ENCODE measurements around the gene NDUFC2. TPM values are rescaled to one million over a fixed set of nuclear protein-coding genes. Genes with fewer than 3 reads are reported as not detected.
A peak's percentile ranks its signal among the peaks of the same experiment; 100 is the strongest.

NDUFC2 gene
- total and polyA plus RNA-seq, 2 donors (not counting 3 experiments of a cell fraction or from before 2014, with no cell fraction given), result 226 to 318 TPM

DNA sequence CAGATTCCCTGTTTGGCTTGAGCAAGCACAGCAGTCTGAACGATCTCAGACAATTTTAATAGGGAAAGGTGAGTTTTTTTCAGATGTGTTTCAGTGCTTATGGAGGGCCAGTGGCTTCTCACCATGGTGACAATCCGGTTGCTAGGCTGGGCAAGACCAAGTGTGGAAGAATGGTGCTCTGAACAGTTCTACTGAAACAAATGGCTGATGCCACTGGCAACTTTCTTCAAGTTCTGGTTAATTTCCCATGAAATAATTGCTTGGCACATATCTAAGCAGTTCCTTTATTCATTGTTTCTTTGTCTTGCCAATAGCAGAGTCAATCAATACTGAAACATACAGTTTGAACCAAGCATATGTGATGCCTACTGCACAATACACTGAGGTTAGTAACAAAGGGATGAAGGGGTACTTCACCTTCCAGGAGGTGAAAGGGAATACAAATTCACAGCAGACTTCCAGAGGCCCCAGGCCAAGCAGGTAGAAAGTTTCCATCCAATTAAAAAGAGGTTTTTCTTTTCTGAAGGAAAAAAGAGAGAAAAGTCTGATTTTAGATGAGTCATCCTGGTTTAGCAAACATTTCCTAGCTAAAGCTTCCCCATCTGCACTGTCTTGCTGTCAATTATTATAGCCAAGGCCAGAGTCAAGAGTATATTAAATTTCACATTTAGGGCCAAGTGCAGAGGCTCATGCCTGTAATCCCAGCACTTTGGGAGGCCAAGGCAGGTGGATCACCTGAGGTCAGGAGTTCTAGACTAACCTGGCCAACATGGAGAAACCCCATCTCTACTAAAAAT is 21.2 kb upstream of the NDUFC2 start:
- Histone ChIP-seq H3K9me1 (replicated peaks; ENCODE audit: control insufficient read depth, extremely low read depth, insufficient read depth, low read length) (no peaks in the 10 kb centered on the region), H3K4me3 (replicated peaks in 1 of 3; ENCODE audit: insufficient read depth in 1 of 3, low read depth in 1 of 3, low read length in 3 of 3) (no peak overlapping the region), H3K36me3 (ENCODE audit: control insufficient read depth in 2 of 2, extremely low read depth in 1 of 2, insufficient read depth in 2 of 2, low read length in 2 of 2) (peaks cover 4 to 7% of the 10 kb centered on the region in 2 experiments), H3K27me3 (ENCODE audit: control insufficient read depth in 2 of 2, insufficient read depth in 2 of 2, low read length in 2 of 2) (no peaks in the 10 kb centered on the region), H3K27ac (ENCODE audit: insufficient read depth, low read depth, low read length) (no peak overlapping the region), H4K20me1 (replicated peaks; ENCODE audit: control insufficient read depth, extremely low read depth, insufficient read depth, low read length) (no peaks in the 10 kb centered on the region), H3K79me2 (ENCODE audit: control insufficient read depth, insufficient read depth, low read length) (no peaks in the 10 kb centered on the region), H2AFZ (ENCODE audit: low read depth, low read length) (no peak overlapping the region), H3K9me3 (replicated peaks; ENCODE audit: control insufficient read depth, insufficient read depth, low read length) (no peaks in the 10 kb centered on the region), H3K4me1 (ENCODE audit: control insufficient read depth, extremely low read depth, insufficient read depth, low read length) (no peaks in the 10 kb centered on the region), H3K9ac (replicated peaks; ENCODE audit: extremely low read depth, insufficient read depth, low read length) (no peak overlapping the region), H3K4me2 (ENCODE audit: insufficient read depth, low read length) (no peak overlapping the region)
- no peak for FAIRE-seq
- TF ChIP-seq GATA2 (IDR thresholded peaks at IDR 0.05; ENCODE audit: insufficient read depth, insufficient read length, low read depth, low read length), result no peak
- TF ChIP-seq, protein P1, sequence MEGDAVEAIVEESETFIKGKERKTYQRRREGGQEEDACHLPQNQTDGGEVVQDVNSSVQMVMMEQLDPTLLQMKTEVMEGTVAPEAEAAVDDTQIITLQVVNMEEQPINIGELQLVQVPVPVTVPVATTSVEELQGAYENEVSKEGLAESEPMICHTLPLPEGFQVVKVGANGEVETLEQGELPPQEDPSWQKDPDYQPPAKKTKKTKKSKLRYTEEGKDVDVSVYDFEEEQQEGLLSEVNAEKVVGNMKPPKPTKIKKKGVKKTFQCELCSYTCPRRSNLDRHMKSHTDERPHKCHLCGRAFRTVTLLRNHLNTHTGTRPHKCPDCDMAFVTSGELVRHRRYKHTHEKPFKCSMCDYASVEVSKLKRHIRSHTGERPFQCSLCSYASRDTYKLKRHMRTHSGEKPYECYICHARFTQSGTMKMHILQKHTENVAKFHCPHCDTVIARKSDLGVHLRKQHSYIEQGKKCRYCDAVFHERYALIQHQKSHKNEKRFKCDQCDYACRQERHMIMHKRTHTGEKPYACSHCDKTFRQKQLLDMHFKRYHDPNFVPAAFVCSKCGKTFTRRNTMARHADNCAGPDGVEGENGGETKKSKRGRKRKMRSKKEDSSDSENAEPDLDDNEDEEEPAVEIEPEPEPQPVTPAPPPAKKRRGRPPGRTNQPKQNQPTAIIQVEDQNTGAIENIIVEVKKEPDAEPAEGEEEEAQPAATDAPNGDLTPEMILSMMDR (IDR thresholded peaks at IDR 0.05; ENCODE audit: extremely low read depth in 1 of 2, insufficient read depth in 1 of 2, low read depth in 1 of 2, low read length in 2 of 2), result no peak
- TF ChIP-seq FOS (IDR thresholded peaks at IDR 0.05; ENCODE audit: borderline replicate concordance, insufficient read depth, low read length), result peak; percentile 15
- no TSS peak for BruUV-seq (replicated peaks)
- ChIA-PET POLR2A (no interaction called here), CTCF (interaction anchor here (1.1 kb wide), 1 partner anchor 9 kb away, joined by 3 read pairs; no protein-coding TSS in a partner anchor)
- dilution Hi-C loops (cut with MboI; ENCODE audit: extremely low pct_ligation_motif_present, low sequenced_read_pairs) (no loop called here), intact Hi-C loops (cut with micrococcal nuclease) (no loop called here)
- DNase-seq (ENCODE audit: low read depth, low spot score), result no peak

- H3K9me3 ChIP-seq (replicated peaks; ENCODE audit: control insufficient read depth, insufficient read depth, low read length), result no peaks in the 10 kb centered on the region
- FAIRE-seq, result no peak
- no peaks in the 10 kb centered on the region for H3K9me1 ChIP-seq (replicated peaks; ENCODE audit: control insufficient read depth, extremely low read depth, insufficient read depth, low read length)
- no peak overlapping the region for H3K4me2 ChIP-seq (ENCODE audit: insufficient read depth, low read length)
- dilution Hi-C loops (cut with MboI; ENCODE audit: extremely low pct_ligation_motif_present, low sequenced_read_pairs) (no loop called here), intact Hi-C loops (cut with micrococcal nuclease) (no loop called here)
- ChIA-PET CTCF (no interaction called here), POLR2A (interaction anchor here (0.6 kb wide), 1 partner anchor 9 kb away, joined by 6 read pairs; no protein-coding TSS in a partner anchor)
- H3K4me3 ChIP-seq (replicated peaks in 1 of 3; ENCODE audit: insufficient read depth in 1 of 3, low read depth in 1 of 3, low read length in 3 of 3), result no peak overlapping the region
- H3K27me3 ChIP-seq (ENCODE audit: control insufficient read depth in 2 of 2, insufficient read depth in 2 of 2, low read length in 2 of 2), result no peaks in the 10 kb centered on the region
- no peak overlapping the region for H2AFZ ChIP-seq (ENCODE audit: low read depth, low read length)
- BruUV-seq (replicated peaks), result no TSS peak
- no peak overlapping the region for H3K9ac ChIP-seq (replicated peaks; ENCODE audit: extremely low read depth, insufficient read depth, low read length)
- no peaks in the 10 kb centered on the region for H3K4me1 ChIP-seq (ENCODE audit: control insufficient read depth, extremely low read depth, insufficient read depth, low read length)
- H3K79me2 ChIP-seq (ENCODE audit: control insufficient read depth, insufficient read depth, low read length), result no peaks in the 10 kb centered on the region
- H3K36me3 ChIP-seq (ENCODE audit: control insufficient read depth in 2 of 2, extremely low read depth in 1 of 2, insufficient read depth in 2 of 2, low read length in 2 of 2), result peaks cover 4 to 7% of the 10 kb centered on the region in 2 experiments
- H3K27ac ChIP-seq (ENCODE audit: insufficient read depth, low read depth, low read length), result no peak overlapping the region
- H4K20me1 ChIP-seq (replicated peaks; ENCODE audit: control insufficient read depth, extremely low read depth, insufficient read depth, low read length), result no peaks in the 10 kb centered on the region
- no peak for DNase-seq (ENCODE audit: low read depth, low spot score)
- TF ChIP-seq MYC (IDR thresholded peaks at IDR 0.05; ENCODE audit: low read depth, low read length), result no peak
- TF ChIP-seq, protein P1 (IDR thresholded peaks at IDR 0.05; ENCODE audit: extremely low read depth in 1 of 2, insufficient read depth in 1 of 2, low read depth in 1 of 2, low read length in 2 of 2), result no peak
- TF ChIP-seq, protein P2, sequence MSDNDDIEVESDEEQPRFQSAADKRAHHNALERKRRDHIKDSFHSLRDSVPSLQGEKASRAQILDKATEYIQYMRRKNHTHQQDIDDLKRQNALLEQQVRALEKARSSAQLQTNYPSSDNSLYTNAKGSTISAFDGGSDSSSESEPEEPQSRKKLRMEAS (IDR thresholded peaks at IDR 0.05; ENCODE audit: insufficient read depth, insufficient read length), result no peak
- no peak for TF ChIP-seq EZH2 (IDR thresholded peaks at IDR 0.05; ENCODE audit: borderline replicate concordance, low read depth, low read length, severe bottlenecking)
- TF ChIP-seq GATA2 (IDR thresholded peaks at IDR 0.05; ENCODE audit: insufficient read depth, insufficient read length, low read depth, low read length), result no peak
- TF ChIP-seq POLR2A (IDR thresholded peaks at IDR 0.05; ENCODE audit: low read depth, low read length), result no peak
- TF ChIP-seq POLR2AphosphoS5 (IDR thresholded peaks at IDR 0.05; ENCODE audit: insufficient read depth, low read depth, low read length), result no peak
- no peak for TF ChIP-seq JUN (IDR thresholded peaks at IDR 0.05; ENCODE audit: borderline replicate concordance, insufficient read depth, insufficient read length, low read depth)
- TF ChIP-seq FOS (IDR thresholded peaks at IDR 0.05; ENCODE audit: borderline replicate concordance, insufficient read depth, low read length), result no peak
Measured at GRCh38 chr11:78100261-78100660, 20.6 kb upstream of the NDUFC2 start.

Data from endothelial cell of umbilical vein (primary cell).